Thymus (tissue), 11 donors: ENCODE results near the gene SNX9. TPM values are rescaled to one million over a fixed set of nuclear protein-coding genes. Genes with fewer than 3 reads are reported as not detected.
A peak's percentile ranks its signal among the peaks of the same experiment; 100 is the strongest.
"Not testable (repeated sequence)": the region's sequence is repeated elsewhere in the genome, so short reads cannot be mapped to it uniquely, and the experiment has no call there.

Experiments used
- DNase-seq, 9 donors: peaks; one replicate each; pipeline ENCODE4 v3.0.0-alpha.2; 2013; ENCODE audit warnings: low spot score in 9 of 9, low read depth in 6 of 9, missing footprints in 1 of 9
- H3K27ac ChIP-seq, 2 donors: one replicate each; pipeline ENCODE4 v1.5.1; 2013; ENCODE audit warnings: control low read depth in 1 of 2, low read depth in 1 of 2, low read length in 1 of 2, mild to moderate bottlenecking in 1 of 2, moderate library complexity in 1 of 2
- H3K27me3 ChIP-seq, 2 donors: one replicate each; pipeline ENCODE4 v1.5.1; 2013; ENCODE audit warnings: low read length in 1 of 2; ENCODE audit not compliant: control insufficient read depth in 2 of 2, insufficient read depth in 1 of 2
- H3K36me3 ChIP-seq, 2 donors: one replicate each; pipeline ENCODE4 v1.5.1; 2013; ENCODE audit warnings: low read length in 1 of 2, mild to moderate bottlenecking in 1 of 2, moderate library complexity in 1 of 2; ENCODE audit not compliant: control insufficient read depth in 2 of 2, insufficient read depth in 2 of 2
- H3K4me1 ChIP-seq, 2 donors: one replicate each; pipeline ENCODE4 v1.5.1; 2013; ENCODE audit warnings: low read length in 2 of 2; ENCODE audit not compliant: control insufficient read depth in 2 of 2, insufficient read depth in 2 of 2
- H3K4me3 ChIP-seq, 2 donors: one replicate each; pipeline ENCODE4 v1.5.1; 2013; ENCODE audit warnings: low read length in 2 of 2, control low read depth in 1 of 2, mild to moderate bottlenecking in 1 of 2
- H3K9me3 ChIP-seq, 2 donors: one replicate each; pipeline ENCODE4 v1.5.1; 2013; ENCODE audit warnings: low read length in 1 of 2, mild to moderate bottlenecking in 1 of 2; ENCODE audit not compliant: control insufficient read depth in 2 of 2, insufficient read depth in 1 of 2
- WGBS: extraction: QIAGEN DNeasy Blood & Tissue Kit; methylation state at CpG from one replicate; pipeline ENCODE4 v1.1.7; 2013; 5-methylcytosine and 5-hydroxymethylcytosine counted together
- polyA plus RNA-seq: library from polyadenylated mRNA; stranded (reverse); fragments of 200-250 nt; gene quantifications from one replicate; pipeline ENCODE4 v1.2.3, GENCODE V29; 2013
- total RNA-seq: library from RNA; stranded (reverse); fragments of 120-200 nt; gene quantifications from one replicate; pipeline ENCODE4 v1.2.4, GENCODE V29; 2013
- donor health status: healthy.

The SNX9 gene
- total and polyA plus RNA-seq, 2 donors, result 11.0 to 37.3 TPM

DNA sequence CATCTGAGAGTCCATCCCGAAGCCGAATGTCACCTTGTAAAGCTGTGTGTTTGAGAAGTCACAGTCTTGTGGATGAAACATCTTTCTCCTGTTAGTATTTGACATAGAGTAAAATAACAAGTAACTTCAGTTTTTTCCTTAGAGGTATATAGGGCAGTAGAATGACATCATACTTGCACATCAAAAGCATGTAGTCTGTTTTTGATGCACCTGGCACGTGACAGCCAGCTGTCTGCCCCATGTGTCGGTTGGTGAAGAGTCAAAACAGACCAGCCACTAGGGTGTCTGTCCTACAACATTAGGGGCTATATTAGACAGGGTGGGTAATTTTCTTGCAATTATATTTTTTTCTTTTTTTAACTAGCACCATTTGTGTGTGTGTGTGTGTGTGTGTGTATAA, 70.2 kb downstream of the SNX9 start:
- Histone ChIP-seq H3K4me3 (peak overlapping the region in 1 of 2 donors; percentile 25), H3K27ac (peak overlapping the region; percentile 91 to 92), H3K27me3 (no peaks in the 10 kb centered on the region), H3K36me3 (no peaks in the 10 kb centered on the region), H3K9me3 (no peaks in the 10 kb centered on the region), H3K4me1 (peaks cover 20 to 35% of the 10 kb centered on the region in 2 donors)
- whole genome bisulfite sequencing, result 51% methylated on average over 4 of the region's 4 CpGs
- peak in 8 of 9 donors; percentile 66 to 94 (median 85) for DNase-seq

- DNase-seq, result no peak
- Histone ChIP-seq H3K4me1 (peaks cover 20 to 37% of the 10 kb centered on the region in 2 donors), H3K27ac (no peak overlapping the region), H3K4me3 (no peak overlapping the region), H3K36me3 (no peaks in the 10 kb centered on the region), H3K9me3 (no peaks in the 10 kb centered on the region), H3K27me3 (no peaks in the 10 kb centered on the region)
- 98% methylated on average over 3 of the region's 3 CpGs for WGBS
Measured at GRCh38 chr6:157895585-157895984, 72.5 kb downstream of the SNX9 start.

DNA sequence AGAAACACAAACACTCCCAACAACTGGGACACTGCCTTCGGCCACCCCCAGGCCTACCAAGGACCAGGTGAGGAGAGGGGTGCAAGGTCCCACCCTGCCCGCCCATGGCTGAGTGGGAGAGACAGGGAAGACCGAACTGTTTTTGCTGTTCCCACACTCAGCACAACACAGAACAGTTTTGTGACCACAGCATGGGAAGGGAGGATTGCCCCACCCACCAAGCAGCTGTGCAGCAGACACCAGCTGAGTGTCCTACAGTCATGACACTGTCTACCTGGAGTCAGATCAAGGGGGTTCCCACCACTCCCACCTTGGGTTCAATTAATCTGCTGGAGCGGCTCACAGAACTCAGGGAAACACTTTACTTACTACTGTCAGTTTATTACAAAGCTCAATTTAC, 73.9 kb downstream of the SNX9 start:
- WGBS, result 85% methylated on average over 4 of the region's 4 CpGs
- DNase-seq, result no peak

DNA sequence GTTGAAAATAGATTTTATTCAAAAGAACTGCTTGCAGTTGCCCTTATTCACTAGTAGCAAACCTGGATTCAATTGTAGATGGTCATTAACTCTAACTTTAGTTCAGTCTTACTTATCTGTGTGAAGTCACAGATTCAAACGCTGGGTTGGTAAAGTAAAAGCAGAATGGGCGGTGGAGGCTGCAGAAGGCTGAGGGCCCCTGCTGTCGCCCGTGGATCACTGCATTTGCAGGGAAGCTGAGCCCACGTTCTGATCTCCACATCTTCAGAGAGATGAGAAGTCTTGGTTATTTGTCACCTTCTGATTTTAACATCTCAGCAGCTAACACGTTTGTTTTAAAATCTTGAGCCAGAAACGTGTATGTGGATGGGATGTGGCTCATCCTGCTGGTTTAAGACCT, 75.1 kb downstream of the SNX9 start:
- H3K4me3 ChIP-seq, result no peak overlapping the region
- peaks cover 3 to 19% of the 10 kb centered on the region in 2 donors for H3K4me1 ChIP-seq
- no peak overlapping the region for H3K27ac ChIP-seq
- H3K36me3 ChIP-seq, result no peaks in the 10 kb centered on the region
- H3K9me3 ChIP-seq, result no peaks in the 10 kb centered on the region
- no peaks in the 10 kb centered on the region for H3K27me3 ChIP-seq
- peak in 2 of 9 donors; percentile 53 to 65 for DNase-seq
- WGBS, result 82% methylated on average over 7 of the region's 7 CpGs

More for the DNA sequence above, 73.9 kb downstream of the SNX9 start:
- Histone ChIP-seq H3K4me3 (no peak overlapping the region), H3K27ac (no peak overlapping the region), H3K9me3 (no peaks in the 10 kb centered on the region), H3K27me3 (no peaks in the 10 kb centered on the region), H3K4me1 (peaks cover 14 to 31% of the 10 kb centered on the region in 2 donors), H3K36me3 (no peaks in the 10 kb centered on the region)

- Histone ChIP-seq H3K27ac (no peak overlapping the region), H3K4me3 (no peak overlapping the region), H3K4me1 (peaks cover 3 to 16% of the 10 kb centered on the region in 2 donors), H3K9me3 (no peaks in the 10 kb centered on the region), H3K36me3 (no peaks in the 10 kb centered on the region), H3K27me3 (no peaks in the 10 kb centered on the region)
- 97% methylated on average over 3 of the region's 3 CpGs for WGBS
- DNase-seq, result no peak
Measured at GRCh38 chr6:157898640-157899039, 75.6 kb downstream of the SNX9 start.

DNA sequence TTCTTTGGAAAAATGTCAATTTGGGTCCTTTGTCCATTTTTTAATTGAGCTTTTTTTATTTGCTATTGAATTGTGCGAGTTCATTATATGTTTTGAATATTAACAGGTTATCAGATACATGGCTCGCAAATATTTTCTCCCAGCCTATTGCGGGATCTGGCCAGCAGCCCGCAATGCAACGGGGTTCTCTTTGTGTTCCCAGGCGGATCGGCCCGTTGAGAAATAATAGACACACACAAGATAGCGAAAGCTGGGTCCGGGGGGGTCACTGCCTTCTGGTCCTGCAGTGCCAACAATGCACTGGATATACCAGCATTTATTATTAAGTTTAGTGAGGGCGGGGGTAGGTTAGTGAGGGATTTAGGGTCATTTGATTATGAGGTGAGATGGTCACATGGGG, 77.2 kb downstream of the SNX9 start:
- H3K4me1 ChIP-seq, result peaks cover 3 to 16% of the 10 kb centered on the region in 2 donors
- not testable (repeated sequence) for DNase-seq, H3K27me3 ChIP-seq, H3K36me3 ChIP-seq, H3K4me3 ChIP-seq, H3K9me3 ChIP-seq, H3K27ac ChIP-seq
- WGBS, result 98% methylated on average over 10 of the region's 11 CpGs

DNA sequence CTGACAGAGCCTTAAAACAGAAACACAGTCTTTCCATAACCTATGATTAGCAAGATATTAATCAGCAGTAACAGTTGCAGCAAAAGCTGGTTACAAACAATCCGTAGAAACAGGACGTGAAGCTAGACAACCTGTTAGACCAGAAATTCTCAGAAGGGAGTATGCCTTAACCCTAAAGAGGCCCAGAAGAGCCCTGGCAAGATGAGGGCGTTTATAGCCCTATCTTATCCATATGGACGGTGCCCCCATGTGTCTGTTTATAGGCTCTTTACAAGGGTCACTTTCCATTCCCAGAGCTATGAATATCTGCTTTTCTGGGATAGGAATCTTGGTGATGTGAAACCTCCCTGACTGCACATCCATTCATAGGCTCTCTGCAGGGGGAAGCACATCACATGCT, 77.7 kb downstream of the SNX9 start:
- not testable (repeated sequence) for H3K27ac ChIP-seq, H3K36me3 ChIP-seq, DNase-seq, H3K27me3 ChIP-seq, H3K4me3 ChIP-seq, H3K9me3 ChIP-seq
- H3K4me1 ChIP-seq, result peaks cover 3 to 16% of the 10 kb centered on the region in 2 donors
- WGBS, result 95% methylated on average over 4 of the region's 4 CpGs

GRCh38 chr6:157904999-157905398, 82.0 kb downstream of the SNX9 start:
- Histone ChIP-seq H3K27ac (no peak overlapping the region), H3K4me1 (no peaks in the 10 kb centered on the region), H3K27me3 (no peaks in the 10 kb centered on the region), H3K4me3 (no peak overlapping the region), H3K9me3 (no peaks in the 10 kb centered on the region), H3K36me3 (no peaks in the 10 kb centered on the region)
- 95% methylated on average over 4 of the region's 4 CpGs for WGBS
- no peak for DNase-seq

DNA sequence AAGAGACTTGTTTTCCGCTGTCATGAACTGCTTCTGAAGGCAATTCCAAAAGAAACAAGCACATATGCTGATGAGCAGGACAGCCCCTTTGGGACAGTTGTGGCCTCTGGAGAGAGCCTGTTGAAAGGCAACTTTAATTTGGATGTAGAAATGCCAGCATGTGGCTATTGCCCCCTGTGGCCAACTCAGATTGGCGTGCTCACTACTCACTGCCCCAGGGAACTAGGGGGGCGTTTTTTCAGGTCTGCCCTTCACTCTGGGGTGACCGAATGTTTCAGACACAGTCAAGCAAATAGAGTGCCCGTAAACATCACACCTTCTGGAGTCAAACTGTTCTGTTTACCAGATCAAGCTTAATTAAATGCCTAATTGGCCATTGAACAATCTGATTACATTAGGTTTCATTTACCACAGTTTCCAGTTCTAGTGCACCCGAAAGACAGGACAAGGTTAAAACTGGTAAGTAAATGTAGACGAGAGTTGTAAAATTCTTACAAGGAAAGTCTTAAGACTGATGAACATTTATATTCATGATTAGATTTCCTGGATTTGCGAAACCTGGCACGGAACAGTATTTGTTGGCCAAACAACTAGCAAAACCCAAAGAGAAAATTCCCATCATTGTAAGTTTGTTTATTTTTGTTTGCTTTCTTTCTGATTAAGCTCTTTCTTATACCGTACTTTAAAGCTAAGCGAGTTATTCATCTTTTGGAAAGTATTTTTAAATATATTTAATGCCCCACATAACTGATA, 82.7 kb downstream of the SNX9 start:
- Histone ChIP-seq H3K36me3 (no peaks in the 10 kb centered on the region), H3K4me1 (no peaks in the 10 kb centered on the region), H3K27me3 (no peaks in the 10 kb centered on the region), H3K27ac (no peak overlapping the region), H3K9me3 (no peaks in the 10 kb centered on the region), H3K4me3 (no peak overlapping the region)
- WGBS, result 99% methylated on average over 11 of the region's 11 CpGs
- no peak for DNase-seq
